Measurements from ENCODE around the gene CCDC13.

DNA sequence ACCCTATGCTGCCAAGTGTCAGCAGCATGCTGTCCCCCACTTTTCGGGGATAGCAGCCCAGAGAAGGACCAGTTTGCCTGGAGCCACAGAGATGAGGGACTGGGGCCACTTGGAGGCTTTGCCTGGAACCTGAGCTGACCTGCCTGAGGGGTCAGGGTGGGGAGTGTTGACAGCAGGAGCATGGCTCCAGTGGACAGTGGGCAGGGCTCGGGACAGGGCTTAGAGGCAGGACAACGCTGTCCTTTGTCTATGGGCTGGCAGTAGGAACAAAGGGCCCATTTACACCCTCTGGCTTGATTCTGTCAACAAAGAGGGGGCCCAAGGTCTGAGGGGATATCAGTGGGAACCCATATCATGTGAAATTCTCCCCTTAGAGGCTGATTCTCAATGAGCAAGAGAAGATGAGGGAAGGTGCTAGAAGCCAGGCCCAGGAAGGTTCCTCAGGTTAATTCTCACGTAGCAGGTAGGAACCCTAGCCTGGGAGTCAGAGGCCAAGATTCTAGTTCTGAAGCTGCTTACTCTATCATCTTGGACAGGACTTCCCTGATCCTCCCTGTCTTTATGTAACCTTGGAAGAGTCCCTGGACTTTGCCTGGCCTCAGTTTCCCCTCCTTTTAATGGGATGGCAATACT, 40.7 kb downstream of the CCDC13 start:
- TF ChIP-seq POLR2A (IDR thresholded peaks at IDR 0.05) (no peak), POLR2AphosphoS5 (IDR thresholded peaks at IDR 0.05) (no peak), EP300 (IDR thresholded peaks at IDR 0.05; ENCODE audit: low read depth) (no peak)
- TF ChIP-seq, protein P1, sequence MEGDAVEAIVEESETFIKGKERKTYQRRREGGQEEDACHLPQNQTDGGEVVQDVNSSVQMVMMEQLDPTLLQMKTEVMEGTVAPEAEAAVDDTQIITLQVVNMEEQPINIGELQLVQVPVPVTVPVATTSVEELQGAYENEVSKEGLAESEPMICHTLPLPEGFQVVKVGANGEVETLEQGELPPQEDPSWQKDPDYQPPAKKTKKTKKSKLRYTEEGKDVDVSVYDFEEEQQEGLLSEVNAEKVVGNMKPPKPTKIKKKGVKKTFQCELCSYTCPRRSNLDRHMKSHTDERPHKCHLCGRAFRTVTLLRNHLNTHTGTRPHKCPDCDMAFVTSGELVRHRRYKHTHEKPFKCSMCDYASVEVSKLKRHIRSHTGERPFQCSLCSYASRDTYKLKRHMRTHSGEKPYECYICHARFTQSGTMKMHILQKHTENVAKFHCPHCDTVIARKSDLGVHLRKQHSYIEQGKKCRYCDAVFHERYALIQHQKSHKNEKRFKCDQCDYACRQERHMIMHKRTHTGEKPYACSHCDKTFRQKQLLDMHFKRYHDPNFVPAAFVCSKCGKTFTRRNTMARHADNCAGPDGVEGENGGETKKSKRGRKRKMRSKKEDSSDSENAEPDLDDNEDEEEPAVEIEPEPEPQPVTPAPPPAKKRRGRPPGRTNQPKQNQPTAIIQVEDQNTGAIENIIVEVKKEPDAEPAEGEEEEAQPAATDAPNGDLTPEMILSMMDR (IDR thresholded peaks at IDR 0.05), result no peak
